Naive thymus-derived CD4-positive, alpha-beta T cell (primary cell): Measurements from ENCODE around the gene CDH4. TPM values are rescaled to one million over a fixed set of nuclear protein-coding genes. Genes with fewer than 3 reads are reported as not detected.

Source experiments
- ATAC-seq: fragments of 150-1000 bp; cut with Tn5 transposase; 2 replicates; pipeline ENCODE4 v1.10.0; 2021; ENCODE audit warnings: mild to moderate bottlenecking, moderate library complexity
- CTCF ChIA-PET: fragments of 350-600 bp; sonication (Branson Sonifier 250); formaldehyde crosslinking; loops from one replicate; lab custom pipeline; 2021; ENCODE audit warnings: antibody characterized with exemption; lab: Charles Lee
- POLR2A ChIA-PET: fragments of 350-600 bp; sonication (Branson Sonifier 250); formaldehyde crosslinking; loops from one replicate; lab custom pipeline; 2021; ENCODE audit warnings: antibody characterized with exemption, inconsistent platforms; lab: Charles Lee
- DNase-seq, 9 donors: peaks; one replicate each; pipeline versions ENCODE4 v3.0.0 to v3.0.0-alpha.2; 2020 to 2022; ENCODE audit warnings: mixed read lengths in 1 of 9
- H3K27ac ChIP-seq: one replicate; pipeline ENCODE4 v1.7.0; 2013; ENCODE audit warnings: mild to moderate bottlenecking, low read depth, low read length, moderate library complexity
- H3K27me3 ChIP-seq, 2 donors: one replicate each; pipeline ENCODE4 v1.7.0; 2013; ENCODE audit warnings: low read length in 2 of 2, mild to moderate bottlenecking in 2 of 2, moderate library complexity in 2 of 2; ENCODE audit not compliant: control insufficient read depth in 2 of 2, insufficient read depth in 2 of 2
- H3K36me3 ChIP-seq, 3 experiments: 1 replicate in 2 of 3; 2 replicates in 1 of 3; pipeline ENCODE4 v1.7.0; 2013; ENCODE audit warnings: low read length in 3 of 3, mild to moderate bottlenecking in 3 of 3, moderate library complexity in 1 of 3; ENCODE audit not compliant: insufficient read depth in 3 of 3, control insufficient read depth in 2 of 3
- H3K4me1 ChIP-seq, 2 donors: one replicate each; pipeline ENCODE4 v1.7.0; 2013; ENCODE audit warnings: low read length in 2 of 2, mild to moderate bottlenecking in 2 of 2, moderate library complexity in 1 of 2; ENCODE audit not compliant: control insufficient read depth in 2 of 2, insufficient read depth in 2 of 2
- H3K4me3 ChIP-seq: 2 replicates; pipeline ENCODE4 v1.7.0; 2013; ENCODE audit warnings: mild to moderate bottlenecking, low read length
- H3K9me3 ChIP-seq, 3 experiments: 1 replicate in 2 of 3; 2 replicates in 1 of 3; pipeline ENCODE4 v1.7.0; 2013; ENCODE audit warnings: low read length in 3 of 3; ENCODE audit not compliant: control insufficient read depth in 2 of 3
- H3K27ac Mint-ChIP-seq, 9 donors: one replicate each; pipeline ENCODE4 v1.8.0; 2020 to 2022; ENCODE audit warnings: mixed read lengths in 9 of 9, mild to moderate bottlenecking in 8 of 9, moderate library complexity in 5 of 9, inconsistent platforms in 2 of 9
- H3K27me3 Mint-ChIP-seq, 5 donors: one replicate each; pipeline ENCODE4 v1.8.0; 2021 to 2022; ENCODE audit warnings: mixed read lengths in 5 of 5, mild to moderate bottlenecking in 1 of 5
- H3K36me3 Mint-ChIP-seq, 5 donors: one replicate each; pipeline ENCODE4 v1.8.0; 2020 to 2022; ENCODE audit warnings: mixed read lengths in 5 of 5, mild to moderate bottlenecking in 3 of 5, inconsistent platforms in 1 of 5
- H3K4me1 Mint-ChIP-seq, 7 donors: one replicate each; pipeline ENCODE4 v1.8.0; 2020 to 2022; ENCODE audit warnings: mixed read lengths in 7 of 7, mild to moderate bottlenecking in 3 of 7, inconsistent platforms in 1 of 7
- H3K4me3 Mint-ChIP-seq, 10 donors: one replicate each; pipeline ENCODE4 v1.8.0; 2020 to 2022; ENCODE audit warnings: mild to moderate bottlenecking in 10 of 10, mixed read lengths in 10 of 10, moderate library complexity in 6 of 10, inconsistent platforms in 2 of 10
- H3K9me3 Mint-ChIP-seq, 11 donors: one replicate each; pipeline ENCODE4 v1.8.0; 2020 to 2022; ENCODE audit warnings: mixed read lengths in 11 of 11, mild to moderate bottlenecking in 4 of 11, inconsistent platforms in 1 of 11, moderate library complexity in 1 of 11
- intact Hi-C, 2 donors: fragments of 100-400 bp; cut with micrococcal nuclease; formaldehyde crosslinking; loops; one replicate each; pipeline ENCODE4 v1.15.1; 2023
- polyA plus RNA-seq, 2 donors: library from polyadenylated mRNA; unstranded; fragments of 300-500 nt; fragmentation: Illumina TruSeq; gene quantifications; one replicate each; pipeline ENCODE4 v1.2.3, GENCODE V29; 2021
- total RNA-seq, 6 experiments: library from RNA in 5 of 6; stranded (reverse) in 5 of 6; gene quantifications; 1 replicate in 5 of 6; 2 replicates in 1 of 6; pipeline ENCODE4 v1.2.3 and lab custom pipeline; 2021 to 2026

CDH4 gene
- total and polyA plus RNA-seq, 7 experiments from 2014 or later: 0.05 to 0.43 (median 0.14) TPM; not detected in 1

DNA sequence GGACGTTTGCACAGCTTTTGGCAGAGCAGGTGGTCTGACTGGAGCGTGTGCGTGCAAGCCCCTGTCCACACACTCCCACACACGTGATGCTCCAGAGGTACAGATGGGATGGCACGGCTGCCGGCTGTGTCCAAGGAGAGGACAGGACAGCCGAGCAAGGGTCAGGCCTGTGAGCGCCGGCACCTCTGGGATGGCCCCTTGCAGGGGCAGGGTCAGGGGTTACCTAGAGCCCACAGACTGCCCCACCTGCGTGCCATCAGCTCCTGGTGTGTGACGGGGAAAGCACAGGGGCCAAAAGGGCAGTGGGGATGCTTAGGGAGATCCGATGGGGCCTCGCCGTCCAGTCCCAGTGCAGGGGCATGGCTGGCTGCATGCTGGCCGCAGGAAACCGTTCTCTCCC is 623.9 kb downstream of the CDH4 start:
- POLR2A ChIA-PET: no interaction called here
- H3K4me1 ChIP-seq: no peaks in the 10 kb centered on the region
- DNase-seq: no peak
- CTCF ChIA-PET: no interaction called here
- no peaks in the 10 kb centered on the region for H3K36me3 Mint-ChIP-seq
- intact Hi-C loops: no loop called here
- no peak for ATAC-seq
- H3K27ac ChIP-seq: no peak overlapping the region
- no peak overlapping the region for H3K4me3 Mint-ChIP-seq
- H3K9me3 Mint-ChIP-seq: no peaks in the 10 kb centered on the region
- no peaks in the 10 kb centered on the region for H3K27me3 ChIP-seq
- no peak overlapping the region for H3K27ac Mint-ChIP-seq
- no peaks in the 10 kb centered on the region for H3K4me1 Mint-ChIP-seq
- no peaks in the 10 kb centered on the region for H3K27me3 Mint-ChIP-seq
- H3K9me3 ChIP-seq: no peaks in the 10 kb centered on the region
- H3K4me3 ChIP-seq: no peak overlapping the region
- H3K36me3 ChIP-seq: no peaks in the 10 kb centered on the region

DNA sequence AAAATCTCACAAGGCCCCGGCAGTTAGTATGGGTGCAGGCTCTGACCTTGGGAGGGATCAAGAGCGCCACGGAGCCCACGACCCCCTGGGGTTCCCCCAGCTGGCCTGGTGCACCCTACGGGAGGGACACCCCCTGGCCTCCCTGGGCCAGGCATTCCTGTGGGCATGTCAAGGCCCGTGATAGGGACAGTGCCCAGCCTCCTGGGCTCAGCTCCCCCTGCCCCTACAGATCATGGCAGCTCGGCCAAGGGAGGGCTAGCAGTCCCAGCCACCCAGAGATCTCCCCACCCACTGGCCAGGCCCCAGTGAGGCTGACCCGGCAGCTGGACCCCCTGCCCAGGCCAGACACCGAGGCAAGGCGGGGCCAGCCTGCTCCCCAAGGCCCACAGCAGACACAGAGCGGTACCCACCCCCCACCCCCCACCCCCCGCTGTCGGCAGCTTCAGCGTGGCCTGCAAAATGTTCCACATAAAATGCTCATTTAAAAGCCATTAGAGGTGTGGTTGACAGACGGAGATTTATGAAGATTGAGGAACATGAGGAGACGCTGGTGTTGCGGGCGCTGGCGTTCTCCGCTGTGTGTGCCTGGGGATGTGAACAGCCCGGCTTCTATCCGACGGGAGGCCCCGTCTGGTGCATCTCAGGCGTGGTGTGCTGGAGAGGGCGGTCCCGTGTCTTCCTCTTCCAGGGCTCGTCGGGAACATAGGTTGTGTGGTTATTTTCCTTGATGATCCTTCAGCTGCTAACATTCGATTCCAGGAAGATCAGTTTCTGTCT is 625.1 kb downstream of the CDH4 start:
- ChIA-PET CTCF (no interaction called here), POLR2A (no interaction called here)
- Mint-ChIP-seq H3K36me3 (no peaks in the 10 kb centered on the region), H3K9me3 (no peaks in the 10 kb centered on the region), H3K4me1 (no peaks in the 10 kb centered on the region), H3K27me3 (no peaks in the 10 kb centered on the region), H3K4me3 (no peak overlapping the region), H3K27ac (no peak overlapping the region)
- no peaks in the 10 kb centered on the region for H3K27me3 ChIP-seq
- DNase-seq (no peak), ATAC-seq (no peak)
- H3K9me3 ChIP-seq: no peaks in the 10 kb centered on the region
- no peak overlapping the region for H3K27ac ChIP-seq
- intact Hi-C loops: no loop called here
- no peak overlapping the region for H3K4me3 ChIP-seq
- H3K4me1 ChIP-seq: no peaks in the 10 kb centered on the region
- H3K36me3 ChIP-seq: no peaks in the 10 kb centered on the region

DNA sequence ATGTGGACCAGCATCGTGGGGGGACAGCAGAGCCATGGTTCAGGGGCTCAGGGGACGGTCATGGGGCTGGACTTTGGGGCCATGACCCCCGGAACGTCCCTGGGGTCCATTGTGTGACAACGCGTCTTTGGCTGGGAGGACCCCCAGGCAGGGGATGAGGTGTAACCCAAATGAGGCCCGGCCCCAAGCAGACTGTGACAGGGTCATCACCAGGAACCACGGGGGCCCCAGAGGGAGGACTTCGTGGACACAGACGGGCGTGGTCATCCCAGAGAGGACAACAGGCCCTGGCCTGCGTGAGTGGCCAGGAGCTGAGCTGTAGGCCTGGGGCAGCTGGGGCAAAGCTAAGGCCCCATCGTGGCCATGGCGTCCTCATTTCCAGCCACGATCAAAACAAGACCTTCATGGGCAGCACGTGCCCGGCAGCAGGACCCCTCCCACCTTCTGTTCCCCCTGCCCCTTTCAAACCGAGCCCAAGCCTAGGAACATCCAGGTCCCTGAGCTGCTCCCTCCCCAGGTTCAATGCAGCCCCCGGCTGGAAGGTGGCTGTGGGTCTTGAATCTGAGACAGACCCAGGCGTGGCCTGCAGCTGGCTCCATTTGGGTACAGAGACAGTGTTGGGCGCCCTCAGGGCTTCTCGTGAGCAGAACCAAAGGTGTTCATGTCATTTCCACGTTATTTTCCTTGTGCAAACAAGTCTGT is 625.9 kb downstream of the CDH4 start:
- ChIA-PET POLR2A (no interaction called here), CTCF (no interaction called here)
- peaks cover 0 to 2% (median 0%) of the 10 kb centered on the region in 7 donors for H3K4me1 Mint-ChIP-seq
- no peak overlapping the region for H3K27ac Mint-ChIP-seq
- no peaks in the 10 kb centered on the region for H3K36me3 Mint-ChIP-seq
- ATAC-seq (no peak), DNase-seq (no peak)
- intact Hi-C loops: no loop called here
- peaks cover 0 to 4% (median 2%) of the 10 kb centered on the region in 5 donors for H3K27me3 Mint-ChIP-seq
- no peaks in the 10 kb centered on the region for H3K4me1 ChIP-seq
- H3K9me3 ChIP-seq: no peaks in the 10 kb centered on the region
- no peaks in the 10 kb centered on the region for H3K36me3 ChIP-seq
- H3K27ac ChIP-seq: no peak overlapping the region
- no peak overlapping the region for H3K4me3 Mint-ChIP-seq
- H3K9me3 Mint-ChIP-seq: no peaks in the 10 kb centered on the region
- H3K27me3 ChIP-seq: no peaks in the 10 kb centered on the region
- no peak overlapping the region for H3K4me3 ChIP-seq

DNA sequence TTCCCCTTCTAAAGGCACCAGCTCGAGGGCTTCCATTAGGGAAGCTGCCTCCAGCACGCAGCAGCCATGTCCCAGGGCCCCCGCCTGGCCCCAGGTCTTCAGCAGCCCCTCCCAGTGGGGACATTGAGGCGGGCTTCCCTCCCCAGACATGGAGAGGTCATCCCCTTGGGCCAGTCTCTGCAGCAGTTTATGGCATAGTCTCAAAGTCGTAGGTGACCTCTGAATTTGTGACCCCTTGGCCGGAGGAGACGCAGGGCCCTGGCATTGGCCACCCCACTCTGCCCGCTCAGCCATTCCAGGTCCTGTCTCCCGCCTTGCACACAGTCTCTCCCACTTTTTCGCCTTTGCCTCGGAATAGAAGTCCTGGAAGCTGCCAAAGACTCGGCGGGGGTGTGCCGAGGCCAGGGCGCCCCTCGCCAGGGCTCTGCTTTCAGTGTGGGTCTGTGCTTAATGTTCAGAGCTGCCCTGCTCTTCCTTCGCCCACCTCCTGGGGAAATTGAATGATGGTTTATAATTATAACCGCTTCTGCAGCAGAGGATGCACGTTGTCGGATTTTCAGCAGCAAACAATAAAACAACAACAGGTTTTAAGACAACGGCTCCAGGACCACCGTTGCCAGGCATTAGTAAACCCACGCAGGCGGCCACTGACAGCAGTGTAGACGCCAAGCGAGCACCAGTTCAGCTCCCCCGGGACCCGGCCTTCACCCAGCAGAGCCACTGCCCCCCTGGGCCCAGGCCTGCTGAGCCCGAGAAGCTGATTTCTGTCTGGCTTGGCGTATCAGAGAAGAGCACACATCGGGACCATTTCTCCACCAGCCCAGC is 626.6 kb downstream of the CDH4 start:
- H3K27ac ChIP-seq: no peak overlapping the region

DNA sequence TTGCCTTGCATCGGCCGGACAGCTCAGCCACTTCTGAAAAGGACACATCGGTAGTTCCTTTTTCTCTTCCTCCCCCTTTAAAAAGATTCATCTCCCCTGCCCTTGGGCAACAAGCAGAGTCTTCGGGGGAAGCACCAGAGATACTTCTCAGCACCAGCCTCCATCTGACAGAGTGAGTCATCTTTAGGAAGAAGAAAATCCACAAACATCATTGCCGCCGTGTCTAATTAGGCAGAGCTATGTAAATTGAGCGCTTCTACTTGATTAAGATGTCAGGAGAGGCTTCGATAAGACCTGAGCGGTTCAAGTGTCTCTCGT is 627.2 kb downstream of the CDH4 start:
- Histone ChIP-seq H3K27ac (no peak overlapping the region), H3K4me1 (no peaks in the 10 kb centered on the region), H3K27me3 (no peaks in the 10 kb centered on the region), H3K36me3 (no peaks in the 10 kb centered on the region), H3K9me3 (no peaks in the 10 kb centered on the region), H3K4me3 (no peak overlapping the region)
- Mint-ChIP-seq H3K4me1 (peaks cover 0 to 5% (median 0%) of the 10 kb centered on the region in 7 donors), H3K9me3 (no peaks in the 10 kb centered on the region), H3K27me3 (peaks cover 0 to 17% (median 7%) of the 10 kb centered on the region in 5 donors), H3K27ac (no peak overlapping the region), H3K4me3 (no peak overlapping the region), H3K36me3 (no peaks in the 10 kb centered on the region)
- no peak for ATAC-seq
- ChIA-PET POLR2A (no interaction called here), CTCF (no interaction called here)
- intact Hi-C loops: no loop called here
- DNase-seq: peak in 1 of 9 donors; percentile 3

More for the DNA sequence above, 626.6 kb downstream of the CDH4 start:
- CTCF ChIA-PET: no interaction called here
- Histone ChIP-seq H3K4me3 (no peak overlapping the region), H3K9me3 (no peaks in the 10 kb centered on the region), H3K36me3 (no peaks in the 10 kb centered on the region), H3K27me3 (no peaks in the 10 kb centered on the region), H3K4me1 (no peaks in the 10 kb centered on the region)
- H3K4me1 Mint-ChIP-seq: peaks cover 0 to 5% (median 0%) of the 10 kb centered on the region in 7 donors
- ATAC-seq: no peak
- H3K4me3 Mint-ChIP-seq: no peak overlapping the region
- no peak overlapping the region for H3K27ac Mint-ChIP-seq
- intact Hi-C loops: no loop called here
- POLR2A ChIA-PET: no interaction called here
- peaks cover 0 to 12% (median 7%) of the 10 kb centered on the region in 5 donors for H3K27me3 Mint-ChIP-seq
- peak in 1 of 9 donors; percentile 3 for DNase-seq
- no peaks in the 10 kb centered on the region for H3K9me3 Mint-ChIP-seq
- H3K36me3 Mint-ChIP-seq: no peaks in the 10 kb centered on the region

DNA sequence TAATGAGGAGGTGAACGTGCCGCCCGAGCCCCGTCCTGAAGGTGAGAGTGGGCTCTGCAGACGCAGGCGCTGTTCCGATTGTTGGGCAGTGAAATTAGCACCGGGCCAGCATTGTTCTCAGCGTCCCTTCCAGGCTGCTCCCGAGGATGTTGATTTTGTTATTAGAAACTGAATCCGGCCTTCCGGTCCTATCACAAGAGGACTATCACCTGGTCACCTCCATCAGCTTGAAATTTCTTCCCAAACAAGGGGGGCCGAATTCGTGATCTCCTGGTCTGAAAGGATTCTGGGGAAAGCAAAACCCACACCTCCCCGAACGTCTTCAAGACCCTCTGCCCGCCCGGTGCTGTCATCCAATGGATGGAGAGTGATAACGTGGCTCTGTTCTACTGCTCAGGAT is 627.6 kb downstream of the CDH4 start:
- ATAC-seq: no peak
- ChIA-PET CTCF (no interaction called here), POLR2A (no interaction called here)
- intact Hi-C loops: loop anchor here in 1 of 2 donors (10.0 kb wide), 1 partner anchor 1745 kb away; no protein-coding TSS in a partner anchor
- peak in 1 of 9 donors; percentile 3 for DNase-seq
- no peaks in the 10 kb centered on the region for H3K9me3 ChIP-seq
- H3K36me3 ChIP-seq: no peaks in the 10 kb centered on the region
- no peak overlapping the region for H3K27ac Mint-ChIP-seq
- no peaks in the 10 kb centered on the region for H3K27me3 ChIP-seq
- peaks cover 0 to 5% (median 0%) of the 10 kb centered on the region in 7 donors for H3K4me1 Mint-ChIP-seq
- H3K4me3 ChIP-seq: no peak overlapping the region
- H3K4me1 ChIP-seq: no peaks in the 10 kb centered on the region
- H3K27me3 Mint-ChIP-seq: peaks cover 0 to 17% (median 7%) of the 10 kb centered on the region in 5 donors
- H3K27ac ChIP-seq: no peak overlapping the region
- H3K4me3 Mint-ChIP-seq: no peak overlapping the region
- H3K9me3 Mint-ChIP-seq: no peaks in the 10 kb centered on the region
- no peaks in the 10 kb centered on the region for H3K36me3 Mint-ChIP-seq
